MM.1S (cell line): ENCODE measurements around the gene GJC1.

ENCODE experiments used
- CTCF ChIP-seq: fragments of 300-600 bp; sonication (generic); IDR thresholded peaks from 2 replicates; pipeline ENCODE4 v1.5.1; 2016; ENCODE audit warnings: antibody characterized with exemption, low read length, mixed read lengths
- EZH2 ChIP-seq: fragments of 300-600 bp; sonication (generic); optimal IDR thresholded peaks from 2 replicates; pipeline ENCODE3; 2017; ENCODE audit warnings: low read depth, mild to moderate bottlenecking, antibody characterized with exemption, low read length, mixed read lengths
- EZH2phosphoT487 ChIP-seq: fragments of 300-600 bp; sonication (generic); IDR thresholded peaks from 2 replicates; pipeline ENCODE4 v1.6.1; 2018; ENCODE audit warnings: antibody characterized with exemption, low read length

DNA sequence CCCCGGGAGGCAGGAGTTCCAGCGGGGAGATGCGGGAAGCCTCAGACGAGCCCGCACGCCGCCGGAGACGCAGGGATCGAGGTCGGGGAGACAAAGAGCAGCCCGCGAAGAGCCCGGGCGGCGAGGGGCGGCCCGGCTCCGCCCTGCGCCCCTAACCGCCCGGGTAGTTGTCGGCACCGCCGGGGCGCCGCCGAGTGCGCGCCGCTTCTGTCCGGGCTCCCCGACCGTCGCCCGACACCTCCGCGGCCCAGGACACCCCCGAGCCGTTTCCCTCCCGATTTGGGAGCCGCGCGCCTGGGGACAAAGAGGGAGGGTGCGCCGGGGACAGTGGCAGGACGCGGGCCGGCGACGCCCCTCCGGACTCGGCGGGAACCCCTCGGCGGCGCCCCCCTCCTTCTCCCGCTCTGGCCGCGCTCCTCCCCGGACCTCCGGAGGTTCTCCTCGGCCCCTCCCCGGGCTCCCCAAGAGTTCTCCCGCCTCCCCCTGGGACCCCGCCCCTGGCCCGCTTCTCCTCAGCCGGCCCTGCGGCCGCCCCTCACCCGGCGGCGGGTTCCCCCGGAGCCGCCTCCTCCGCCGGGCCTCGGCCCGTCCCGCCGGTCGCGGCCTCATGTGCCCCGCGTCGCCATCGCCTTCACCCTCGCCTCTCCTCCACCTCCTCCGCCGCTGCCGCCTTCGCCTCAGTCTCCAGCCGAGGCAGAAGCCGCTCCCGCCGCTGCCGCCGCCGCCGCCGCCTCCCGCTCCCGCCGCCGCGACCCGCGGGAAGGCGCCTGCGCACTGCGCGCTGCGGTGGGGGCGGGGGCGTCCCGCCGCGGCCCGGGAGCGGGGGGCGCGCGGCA, at the start of gene GJC1:
- TF ChIP-seq CTCF: no peak
- TF ChIP-seq EZH2phosphoT487: no peak
- no peak for TF ChIP-seq EZH2
